NOMO-1 (cell line): ENCODE results near the gene MB.
"Not testable (repeated sequence)": the region's sequence is repeated elsewhere in the genome, so short reads cannot be mapped to it uniquely, and the experiment has no call there.

Source experiments
- DNase-seq, 2 experiments: peaks; one replicate each; lab custom pipeline; 2025; ENCODE audit not compliant: unreplicated experiment in 2 of 2; lab: John Stamatoyannopoulos, UW

MB gene

DNA sequence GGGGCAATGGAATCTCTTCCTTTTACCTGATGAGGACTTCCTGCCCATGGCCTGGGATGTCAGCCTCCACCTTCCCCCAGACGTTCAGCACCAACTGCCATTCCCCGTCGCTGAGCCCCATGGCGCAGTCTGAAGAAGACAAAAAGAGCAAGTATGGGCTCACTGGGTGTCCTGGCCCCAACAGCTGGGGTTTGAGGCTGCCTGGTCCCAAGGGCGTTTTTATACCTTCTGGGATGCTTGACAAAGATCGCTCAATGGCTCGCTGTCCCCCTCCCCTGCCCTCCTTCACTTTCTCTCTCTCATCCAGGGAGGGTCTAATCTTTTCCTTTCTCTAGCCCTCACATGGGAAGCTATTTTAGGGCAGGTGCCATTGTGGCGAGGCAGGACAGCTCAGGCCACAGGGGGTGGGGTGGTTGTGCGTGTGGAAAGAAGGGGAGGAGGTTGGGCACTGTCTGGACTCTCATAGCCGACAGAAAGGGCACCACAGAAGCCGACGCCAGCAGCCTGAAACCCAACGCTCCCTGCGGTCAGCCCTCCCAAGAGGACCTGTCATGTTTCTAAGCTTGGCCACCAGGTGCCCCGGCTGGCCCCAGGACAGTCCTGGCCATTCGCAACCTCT, at the start of gene MB:
Gene MB, minus strand, starts transcription at position 193 of the 619 bp plus-strand sequence. Its CDS starts 72 bp downstream, at position 121.
- DNase-seq = no peak

DNA sequence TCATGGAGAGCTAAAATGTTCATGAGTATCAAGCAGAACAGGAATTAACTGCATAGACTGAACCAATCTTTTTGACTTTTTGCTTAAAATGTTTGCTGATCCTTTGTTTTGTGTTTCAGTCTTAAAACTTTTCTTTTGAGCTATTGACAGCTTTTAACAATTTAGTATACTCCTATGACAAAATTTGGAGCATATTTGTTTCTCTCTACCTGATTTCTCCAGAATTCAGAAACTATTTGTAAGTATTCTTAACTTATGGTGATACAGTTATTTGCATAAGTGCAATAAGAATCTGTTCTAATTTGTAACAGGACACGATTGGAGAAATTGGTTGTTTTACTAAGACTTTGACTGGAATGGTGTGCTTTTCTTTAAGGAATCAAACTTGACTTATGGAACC, 49.6 kb upstream of the MB start:
- DNase-seq = not testable (repeated sequence)

DNA sequence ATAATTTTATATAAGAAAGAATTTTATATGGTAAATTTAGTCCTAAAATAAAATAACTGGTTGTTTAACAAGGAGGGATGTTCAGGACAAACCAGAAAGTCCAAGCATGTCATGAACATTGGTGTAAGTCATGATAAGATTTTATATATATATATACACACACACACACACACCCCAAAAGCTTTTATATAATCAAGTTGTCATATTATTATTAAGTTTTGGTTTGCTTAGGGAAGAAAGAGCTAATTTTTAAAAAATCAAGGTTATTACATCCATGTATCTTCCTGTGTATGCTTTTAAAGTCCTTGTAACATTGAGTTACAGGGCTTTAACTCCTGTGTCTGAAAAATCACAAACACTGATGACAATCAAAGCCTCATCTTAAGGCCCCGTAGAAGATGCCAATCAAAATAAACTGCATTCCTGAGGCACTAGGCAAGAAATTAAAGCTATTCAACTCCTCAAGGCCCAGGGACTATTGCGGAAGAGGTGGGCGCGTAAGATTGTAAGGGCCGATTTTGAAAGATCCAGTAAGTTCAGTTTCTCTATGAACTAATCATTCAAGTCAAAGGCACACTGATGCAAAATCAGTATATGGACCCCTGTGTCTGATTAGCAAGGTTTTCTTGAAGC, 47.9 kb upstream of the MB start:
- DNase-seq = no peak

DNA sequence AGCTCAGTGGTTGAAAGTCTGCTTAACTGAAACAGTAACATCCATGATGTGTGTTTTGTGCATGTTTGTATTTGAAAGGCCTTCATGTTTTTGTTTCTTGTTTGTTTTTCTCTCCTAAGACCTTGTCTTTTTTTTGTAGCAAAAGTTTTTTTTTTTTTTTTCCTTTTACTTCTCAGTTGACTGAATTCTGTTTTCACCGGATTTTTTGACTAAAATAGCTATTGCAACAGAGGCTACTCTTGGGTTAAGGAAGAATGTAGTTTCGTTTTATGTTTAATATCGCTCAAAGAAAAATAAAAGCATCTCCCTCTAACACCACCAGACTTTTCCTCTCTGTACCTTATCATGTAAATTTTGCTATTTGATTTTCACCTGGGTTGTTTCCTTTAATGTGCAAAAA, 46.2 kb upstream of the MB start:
- peak in 1 of 2 experiments; percentile 74 for DNase-seq

DNA sequence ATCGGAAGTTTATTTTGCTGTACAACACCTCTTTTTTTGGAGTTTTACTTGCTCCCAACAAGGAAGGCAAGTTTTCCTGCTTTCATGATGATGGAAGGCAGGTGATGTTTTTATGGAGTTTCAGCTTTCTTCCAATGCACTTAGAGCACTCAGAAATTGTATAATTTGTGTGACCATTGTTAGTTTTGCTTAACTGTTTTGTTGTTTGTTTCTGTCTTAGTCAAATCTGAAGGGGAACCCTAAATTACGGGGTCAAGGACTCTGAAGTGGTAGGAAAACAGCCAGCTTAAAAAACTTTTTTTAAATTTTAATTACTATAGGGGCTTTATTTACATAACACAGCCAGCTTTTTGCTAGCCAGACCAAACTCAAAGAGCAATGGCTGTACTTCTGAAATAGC, 45.8 kb upstream of the MB start:
- no peak for DNase-seq

DNA sequence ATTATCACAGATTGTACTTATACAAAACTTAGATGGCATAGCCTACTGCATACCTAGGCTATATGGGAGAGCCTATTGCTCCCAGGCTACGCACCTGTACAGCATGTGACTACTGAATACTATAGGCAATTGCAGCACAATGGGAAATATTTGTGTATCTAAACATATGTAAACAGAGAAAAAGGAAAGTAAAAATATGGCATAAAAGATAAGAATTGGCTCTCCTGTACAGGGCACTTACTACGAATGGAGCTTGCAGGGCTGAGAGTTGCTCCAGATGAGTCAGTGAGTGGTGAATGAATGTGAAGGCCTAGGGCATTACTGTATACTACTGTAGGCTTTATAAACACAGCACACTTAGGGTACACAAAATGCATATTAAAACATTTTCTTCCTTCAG, 44.3 kb upstream of the MB start:
- no peak for DNase-seq

DNA sequence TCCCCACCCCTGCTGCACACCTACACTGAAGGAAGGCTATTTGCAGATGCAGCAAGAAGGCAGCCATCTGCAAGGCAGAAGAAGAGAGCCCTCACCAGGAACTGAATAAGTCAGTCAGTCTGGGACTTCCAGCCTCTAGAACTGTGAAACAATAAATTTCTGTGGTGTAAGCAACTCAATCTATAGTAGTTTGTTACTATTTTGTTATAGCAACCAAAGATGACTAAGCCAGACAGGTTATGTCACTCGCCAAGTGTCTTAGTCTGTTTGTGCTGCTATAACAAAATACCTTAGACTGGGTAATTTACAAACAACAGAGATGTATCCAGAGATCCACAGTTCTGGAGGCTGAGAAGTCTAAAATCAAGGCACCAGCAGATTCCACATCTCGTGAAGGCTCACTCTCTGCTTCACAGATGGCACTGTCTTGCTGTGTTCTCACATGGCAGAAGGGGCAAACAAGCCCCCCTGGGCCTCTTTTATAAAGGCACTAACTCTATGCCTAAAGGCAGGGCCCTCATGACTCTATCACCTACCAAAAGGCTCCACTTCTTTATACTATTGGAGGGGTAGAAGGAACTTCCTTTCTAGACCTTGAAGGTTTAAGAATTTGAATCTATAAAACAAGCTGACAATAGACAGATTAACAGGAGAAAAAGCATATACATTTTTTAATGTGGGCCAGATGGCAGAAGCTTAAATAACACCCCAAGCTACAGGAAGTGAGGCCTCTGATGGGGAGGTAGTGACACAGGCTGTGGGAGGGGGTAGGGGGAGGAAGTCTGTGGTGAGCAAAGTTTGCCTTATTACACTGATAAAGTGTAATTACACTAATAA, 43.4 kb upstream of the MB start:
- DNase-seq = peak; percentile 61 to 74

DNA sequence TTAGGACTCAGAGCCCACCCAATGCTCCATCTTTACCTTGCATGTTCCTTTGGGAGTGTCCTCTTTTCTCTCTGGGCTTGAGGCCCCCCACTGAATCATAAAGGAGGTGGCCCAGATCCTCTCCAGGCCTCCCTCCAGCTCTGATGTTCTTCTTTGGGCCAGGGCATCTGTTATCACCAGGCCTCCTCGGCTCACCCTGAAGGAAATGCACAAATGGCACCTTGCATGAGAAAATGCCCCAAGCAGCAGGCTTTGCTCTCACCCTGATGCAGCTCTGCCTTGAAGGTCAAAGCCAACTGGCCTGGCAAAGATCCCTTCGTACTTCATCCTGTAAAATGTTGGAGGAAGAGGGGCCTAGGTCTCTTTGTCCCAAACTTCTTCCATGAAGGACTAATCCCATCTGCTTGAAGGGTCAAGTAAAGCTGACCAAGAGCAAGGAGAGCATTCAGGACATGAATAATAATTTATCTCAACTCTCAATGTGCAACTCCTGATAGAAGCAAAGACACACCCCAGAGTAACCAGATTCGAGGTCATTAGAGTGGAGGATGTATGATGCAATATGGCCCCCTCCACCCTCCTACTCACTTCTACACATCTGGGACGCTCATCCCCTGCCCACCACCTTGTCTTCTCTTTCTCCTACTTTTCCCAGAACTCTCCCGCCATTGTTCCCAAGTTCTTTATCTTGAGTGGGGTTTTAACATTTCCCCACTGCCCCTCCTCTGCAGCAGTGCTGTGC, 40.6 kb upstream of the MB start:
- DNase-seq = no peak

DNA sequence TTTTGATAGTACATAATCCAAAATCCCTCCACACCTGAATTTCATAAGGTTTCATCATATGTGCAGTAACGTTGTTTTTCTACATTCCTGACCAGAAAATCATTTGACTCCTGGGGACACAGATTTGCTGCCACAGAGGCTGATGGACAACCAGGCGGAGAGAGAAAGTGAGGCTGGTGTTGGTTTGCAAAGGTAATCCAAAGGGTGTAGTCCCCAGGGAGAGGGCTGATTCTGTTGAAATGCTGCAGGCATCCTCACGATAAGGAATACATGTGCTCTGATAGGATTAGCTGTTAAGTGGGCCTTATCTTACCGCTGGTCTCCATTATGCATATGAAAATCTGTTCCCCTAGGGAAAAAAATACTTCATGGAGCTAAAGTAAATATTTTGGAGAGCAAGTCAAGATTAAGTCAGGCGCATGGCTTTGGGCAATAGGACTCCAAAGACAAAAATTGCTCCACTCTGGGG, 39.2 kb upstream of the MB start:
- DNase-seq = no peak

DNA sequence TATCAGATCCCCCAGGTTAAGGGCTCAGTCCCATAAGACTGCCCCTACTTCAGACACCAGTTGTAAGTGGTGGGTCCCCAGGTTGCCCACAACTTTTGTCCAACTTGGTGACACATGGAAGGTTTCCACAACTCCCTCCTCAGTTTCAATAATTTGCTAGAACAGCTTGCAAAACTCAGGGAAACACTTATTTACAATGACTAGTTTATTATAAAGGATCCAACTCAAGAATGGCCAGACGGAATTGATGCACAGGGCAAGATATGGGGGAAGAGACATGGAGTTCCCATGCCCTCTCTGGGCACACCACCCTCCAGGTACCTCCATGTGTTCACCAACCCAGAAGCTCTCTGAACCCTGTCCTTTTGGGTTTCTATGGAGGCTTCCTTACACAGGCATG, 36.7 kb upstream of the MB start:
- no peak for DNase-seq

DNA sequence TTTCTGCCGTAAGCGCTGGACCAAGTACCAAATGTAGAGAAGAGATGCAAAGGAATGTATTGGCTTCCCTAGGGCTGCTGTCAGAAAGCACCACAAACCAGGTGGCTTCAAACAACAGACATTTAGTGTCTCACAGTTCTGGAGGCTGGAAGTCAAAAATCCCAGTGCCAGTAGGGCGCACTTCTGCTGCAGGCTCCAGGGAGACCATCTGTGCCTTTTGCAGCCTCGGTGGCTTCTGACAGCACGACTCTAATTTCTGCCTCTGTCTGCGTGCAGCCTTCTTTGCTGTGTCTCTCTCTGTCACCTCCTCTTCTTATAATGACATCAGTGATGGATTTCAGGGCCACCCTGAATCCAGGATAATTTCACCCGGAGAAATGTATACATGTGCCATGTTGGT, 34.0 kb upstream of the MB start:
- no peak for DNase-seq

DNA sequence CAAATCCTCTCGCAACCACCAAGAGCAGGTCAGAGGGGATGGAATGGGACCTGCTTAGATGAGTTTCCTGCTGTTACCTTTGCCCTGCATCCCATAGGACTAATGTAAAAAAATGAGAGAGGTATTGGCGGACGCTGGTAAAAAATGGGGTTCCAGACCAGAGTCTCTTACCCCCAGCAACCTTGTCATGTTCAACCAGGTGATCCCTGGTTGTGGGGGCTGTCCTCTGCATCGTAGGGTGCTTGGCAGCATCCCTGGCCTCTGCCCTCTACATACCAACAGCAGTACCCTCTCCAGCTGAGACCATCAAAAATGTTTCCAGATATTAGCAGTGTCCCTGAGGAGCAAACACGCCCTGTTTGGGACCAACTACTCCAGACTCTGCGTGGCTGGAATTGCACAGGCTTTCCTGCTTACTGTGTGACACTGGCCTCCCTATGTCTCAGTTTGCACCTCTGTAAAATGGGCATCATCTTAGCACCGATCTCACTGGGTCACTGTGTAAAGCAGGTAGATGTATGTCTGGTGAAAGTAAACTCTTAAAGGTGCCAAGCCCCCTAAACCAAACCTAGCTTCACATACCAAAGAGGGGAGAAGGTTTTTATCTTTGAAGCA, 32.6 kb upstream of the MB start:
- no peak for DNase-seq

DNA sequence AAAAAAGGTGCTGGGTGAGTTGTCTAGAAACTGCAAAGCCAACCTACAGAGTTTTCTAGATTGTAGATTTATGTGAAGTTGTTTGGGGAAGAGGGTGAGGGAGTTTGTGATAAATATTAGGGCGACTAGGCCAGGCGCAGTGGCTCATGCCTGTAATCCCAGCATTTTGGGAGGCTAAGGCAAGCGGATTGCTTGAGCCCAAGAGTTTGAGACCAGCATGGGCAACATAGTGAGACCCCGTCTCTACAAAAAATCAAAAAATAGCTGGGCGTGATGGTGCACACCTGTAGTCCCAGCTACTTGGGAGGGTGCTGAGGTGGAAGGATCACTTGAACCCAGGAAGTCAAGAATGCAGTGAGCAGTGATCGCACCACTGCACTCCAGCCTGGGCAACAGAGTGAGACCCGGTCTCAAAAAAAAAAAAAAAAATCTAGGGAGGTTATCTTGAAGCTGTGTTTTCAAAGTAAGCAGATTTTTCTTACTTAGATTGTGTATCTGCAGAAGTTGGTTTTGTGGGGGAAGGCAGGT, 32.0 kb upstream of the MB start:
- DNase-seq = no peak

DNA sequence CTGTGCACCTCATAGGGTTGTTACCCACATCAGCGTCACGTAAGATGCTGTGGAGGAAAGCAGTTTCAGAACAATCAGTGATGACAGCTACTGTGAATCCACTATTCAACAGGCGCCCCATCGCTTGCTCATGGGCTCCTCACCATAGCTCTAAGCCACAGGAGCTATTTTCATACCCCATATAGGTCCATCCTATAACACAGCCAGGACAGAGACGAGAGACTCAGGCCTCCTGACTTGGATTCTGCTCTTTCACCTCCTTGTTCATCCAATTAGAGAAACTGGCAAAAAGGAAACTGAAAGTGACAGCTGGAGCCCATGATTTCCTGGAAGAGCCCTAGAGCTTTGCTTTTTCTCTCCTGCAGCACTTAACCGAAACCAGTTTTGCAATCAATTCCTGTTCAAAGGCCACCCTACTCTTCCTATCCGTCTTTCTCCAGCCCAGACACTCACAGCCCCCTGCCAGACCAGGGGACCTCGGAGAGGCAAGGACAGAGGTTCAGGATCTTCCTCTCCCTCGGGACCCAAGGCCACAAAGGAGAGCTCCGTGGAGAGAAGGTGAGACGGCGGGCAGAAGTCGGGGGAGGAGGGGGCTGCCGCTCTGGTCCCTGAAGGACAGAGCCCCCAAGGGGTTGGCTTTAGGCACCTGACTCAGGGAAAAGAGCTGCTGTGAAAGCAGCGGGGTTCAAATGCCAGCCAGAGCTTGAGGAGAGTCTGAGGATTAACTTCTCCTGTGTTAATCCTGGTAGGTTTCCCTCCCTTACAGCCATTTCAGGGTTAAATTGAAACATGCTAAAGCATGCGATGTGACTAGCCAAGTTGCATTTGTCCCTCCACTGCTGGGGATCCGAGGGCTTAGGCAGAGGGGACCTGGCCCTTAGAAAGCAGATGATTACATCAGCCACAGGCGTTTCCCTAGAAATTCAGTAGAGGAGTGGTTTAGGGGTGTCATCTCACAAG, 31.2 kb upstream of the MB start, which contains the start of gene APOL6:
Gene APOL6, plus strand, starts transcription at position 381 of the 960 bp plus-strand sequence. CDS start 7,980 bp downstream, outside the sequence.
- DNase-seq = peak; percentile 82 to 88

DNA sequence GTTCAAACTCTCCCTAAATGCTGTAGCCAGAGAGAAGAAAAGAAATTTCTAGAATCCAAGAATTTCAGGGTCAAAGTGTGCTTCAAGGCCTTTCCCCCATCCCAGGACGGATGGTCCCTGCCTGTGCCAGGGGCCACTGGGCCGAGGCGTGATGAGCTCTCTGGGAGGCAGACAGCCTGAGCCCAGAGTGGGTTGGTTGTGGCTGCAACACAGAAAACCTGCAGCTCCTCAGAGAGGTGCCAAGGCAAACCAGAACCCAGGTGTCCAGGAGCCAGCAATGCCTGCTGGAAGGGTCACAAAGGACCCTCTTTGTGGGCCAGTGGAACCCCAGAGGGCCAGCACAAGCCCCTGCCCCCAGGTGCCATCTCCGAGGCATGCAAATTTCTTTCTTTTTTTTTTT, 28.5 kb upstream of the MB start:
- DNase-seq = no peak

DNA sequence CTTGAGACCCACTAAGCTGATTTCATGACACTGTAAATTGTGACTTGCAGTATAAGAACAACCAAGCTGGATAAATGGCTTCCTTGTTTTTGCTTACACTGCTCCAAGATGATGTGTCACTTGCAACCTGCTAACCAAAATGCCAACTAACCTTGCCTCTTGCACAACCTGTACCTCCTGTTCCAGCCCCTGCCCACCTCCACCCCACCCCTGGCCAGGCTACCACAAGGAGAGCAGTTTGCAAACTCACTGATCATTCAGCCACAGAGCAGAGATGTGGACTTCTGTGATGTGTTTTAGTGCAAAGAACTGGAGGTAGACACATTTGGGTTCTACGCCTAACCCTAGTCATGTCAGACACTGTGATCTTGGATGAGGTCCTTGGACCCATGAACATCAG, 26.9 kb upstream of the MB start:
- DNase-seq = no peak

DNA sequence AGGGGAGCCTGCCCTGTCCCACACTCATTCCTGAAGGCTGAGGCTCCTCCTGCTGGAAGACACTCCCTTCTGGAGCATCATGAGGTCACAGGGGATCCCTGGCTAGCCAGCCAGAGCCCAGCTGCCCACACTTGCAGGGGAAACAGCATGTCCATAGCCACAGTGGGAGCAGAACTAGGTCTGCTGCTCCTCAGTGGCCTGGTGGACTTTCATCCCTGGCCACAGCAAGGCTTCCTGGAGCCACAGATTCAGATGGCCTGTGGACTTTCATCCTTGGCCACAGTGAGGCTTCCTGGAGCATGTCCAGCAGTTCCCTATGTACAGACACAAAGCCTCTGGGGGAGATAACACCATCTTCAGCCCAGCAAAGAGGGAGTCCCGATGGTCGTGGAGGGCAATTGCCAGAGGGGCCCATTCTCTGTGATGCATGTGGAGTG, 25.2 kb upstream of the MB start:
- no peak for DNase-seq

DNA sequence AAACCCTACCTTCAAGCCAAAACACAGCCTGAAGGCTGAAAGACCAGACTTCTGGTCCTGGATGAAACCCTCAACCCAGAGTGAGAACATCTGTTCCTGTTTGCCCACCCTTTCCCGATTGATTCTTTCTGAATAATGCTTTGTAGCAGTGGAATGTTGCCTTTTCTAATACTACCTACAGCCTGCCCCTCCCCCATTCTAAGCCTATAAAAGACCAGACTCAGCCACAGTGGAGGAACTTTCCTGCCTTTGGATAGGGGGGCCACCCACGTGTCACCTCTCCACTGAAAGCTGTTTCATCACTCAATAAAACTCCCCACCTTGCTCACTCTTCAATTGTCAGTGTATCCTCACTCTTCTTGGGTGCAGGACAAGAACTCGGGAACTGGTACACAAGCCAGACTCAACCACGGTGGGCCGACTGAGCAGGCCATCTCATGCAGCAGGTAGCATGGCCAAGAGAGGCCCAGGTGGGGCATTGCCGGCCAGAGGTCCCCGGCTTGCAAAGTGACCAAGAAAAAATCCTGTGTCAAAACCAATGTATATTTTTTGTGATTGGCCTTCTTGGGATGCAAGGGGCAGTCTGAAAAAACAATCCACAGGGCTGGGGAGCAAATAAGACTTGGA, 24.5 kb upstream of the MB start:
- DNase-seq = no peak

DNA sequence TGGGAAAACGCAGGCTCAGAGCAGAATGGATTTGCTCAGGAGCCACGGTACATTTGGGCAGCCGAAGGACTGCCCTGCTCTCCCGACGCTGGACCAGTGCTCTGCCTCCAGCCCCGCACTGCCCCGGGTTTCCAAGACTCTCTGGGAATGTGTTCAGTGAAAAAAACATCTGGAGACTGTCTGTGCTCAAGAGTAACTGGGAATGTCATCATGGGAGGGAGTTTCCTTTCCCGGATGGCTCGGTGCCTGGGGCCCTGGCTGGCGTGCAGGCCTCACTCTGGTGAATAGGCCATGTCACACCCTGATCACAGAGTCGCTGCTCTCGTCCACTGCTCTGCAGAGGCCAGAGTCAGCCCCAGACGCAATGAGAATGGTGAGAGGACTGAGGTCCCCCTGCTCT, 21.3 kb upstream of the MB start:
- no peak for DNase-seq
